HUES64 (cell line): ENCODE results near the gene NTRK3.

ENCODE experiments used
- H3K27ac ChIP-seq: 2 replicates; pipeline ENCODE4 v1.7.0; 2013; ENCODE audit warnings: low read depth, low read length, inconsistent platforms
- H3K27me3 ChIP-seq: 2 replicates; pipeline ENCODE4 v1.6.1; 2013; ENCODE audit warnings: mild to moderate bottlenecking, low read length; ENCODE audit not compliant: insufficient read depth
- H3K36me3 ChIP-seq: 2 replicates; pipeline ENCODE4 v1.6.1; 2013; ENCODE audit warnings: mild to moderate bottlenecking, low read length; ENCODE audit not compliant: insufficient read depth
- H3K4me1 ChIP-seq: 2 replicates; pipeline ENCODE4 v1.6.1; 2013; ENCODE audit warnings: mild to moderate bottlenecking, low read length, moderate library complexity; ENCODE audit not compliant: insufficient read depth
- H3K4me3 ChIP-seq: 2 replicates; pipeline ENCODE4 v1.5.1; 2013; ENCODE audit warnings: mild to moderate bottlenecking, low read length, moderate library complexity
- H3K9ac ChIP-seq: 2 replicates; pipeline ENCODE4 v1.6.1; 2013; ENCODE audit warnings: mild to moderate bottlenecking, low read depth, low read length
- H3K9me3 ChIP-seq: 2 replicates; pipeline ENCODE4 v1.6.1; 2013; ENCODE audit warnings: low read depth, low read length; ENCODE audit not compliant: insufficient read depth
- WGBS: fragments of 150-250, 120-280 bp; methylation state at CpG from one replicate; pipeline ENCODE4 v1.1.7; 2013; ENCODE audit warnings: missing lambda C conversion rate; 5-methylcytosine and 5-hydroxymethylcytosine counted together

The NTRK3 gene

GRCh38 chr15:88202231-88202630 lies 54.3 kb downstream of the NTRK3 start:
- Histone ChIP-seq H3K9ac (no peak overlapping the region), H3K27me3 (no peaks in the 10 kb centered on the region), H3K27ac (no peak overlapping the region), H3K36me3 (no peaks in the 10 kb centered on the region), H3K4me1 (no peaks in the 10 kb centered on the region), H3K4me3 (no peak overlapping the region), H3K9me3 (no peaks in the 10 kb centered on the region)
- WGBS, result 91% methylated on average over 4 of the region's 4 CpGs

- H3K36me3 ChIP-seq, result no peaks in the 10 kb centered on the region
- H3K4me3 ChIP-seq, result no peak overlapping the region
- H3K9me3 ChIP-seq, result no peaks in the 10 kb centered on the region
- H3K9ac ChIP-seq, result no peak overlapping the region
- H3K27ac ChIP-seq, result no peak overlapping the region
- 90% methylated on average over 3 of the region's 3 CpGs for WGBS
- no peaks in the 10 kb centered on the region for H3K27me3 ChIP-seq
- no peaks in the 10 kb centered on the region for H3K4me1 ChIP-seq
Observed at GRCh38 chr15:88201207-88201606, 55.3 kb downstream of the NTRK3 start.

- H3K4me3 ChIP-seq, result no peak overlapping the region
- no peaks in the 10 kb centered on the region for H3K36me3 ChIP-seq
- H3K27ac ChIP-seq, result no peak overlapping the region
- no peaks in the 10 kb centered on the region for H3K27me3 ChIP-seq
- H3K4me1 ChIP-seq, result no peaks in the 10 kb centered on the region
- no peaks in the 10 kb centered on the region for H3K9me3 ChIP-seq
- H3K9ac ChIP-seq, result no peak overlapping the region
Observed at GRCh38 chr15:88196961-88197360, 59.6 kb downstream of the NTRK3 start.

GRCh38 chr15:88194162-88194561 lies 62.4 kb downstream of the NTRK3 start:
- 93% methylated on average over 4 of the region's 4 CpGs for WGBS
- Histone ChIP-seq H3K27ac (no peak overlapping the region), H3K9me3 (no peaks in the 10 kb centered on the region)

GRCh38 chr15:88193415-88193814 lies 63.1 kb downstream of the NTRK3 start:
- WGBS, result 61% methylated on average over 4 of the region's 4 CpGs
- no peaks in the 10 kb centered on the region for H3K36me3 ChIP-seq
- H3K27ac ChIP-seq, result no peak overlapping the region
- H3K27me3 ChIP-seq, result no peaks in the 10 kb centered on the region
- no peak overlapping the region for H3K4me3 ChIP-seq
- H3K9ac ChIP-seq, result no peak overlapping the region
- no peaks in the 10 kb centered on the region for H3K4me1 ChIP-seq
- no peaks in the 10 kb centered on the region for H3K9me3 ChIP-seq

More at GRCh38 chr15:88194162-88194561, 62.4 kb downstream of the NTRK3 start:
- no peaks in the 10 kb centered on the region for H3K36me3 ChIP-seq
- no peaks in the 10 kb centered on the region for H3K4me1 ChIP-seq
- no peaks in the 10 kb centered on the region for H3K27me3 ChIP-seq
- no peak overlapping the region for H3K9ac ChIP-seq
- no peak overlapping the region for H3K4me3 ChIP-seq

- Histone ChIP-seq H3K27ac (no peak overlapping the region), H3K4me3 (no peak overlapping the region), H3K27me3 (no peaks in the 10 kb centered on the region), H3K9ac (no peak overlapping the region), H3K36me3 (no peaks in the 10 kb centered on the region), H3K9me3 (no peaks in the 10 kb centered on the region), H3K4me1 (no peaks in the 10 kb centered on the region)
- WGBS, result 93% methylated on average over 10 of the region's 10 CpGs
Observed at GRCh38 chr15:88191812-88192165, 64.8 kb downstream of the NTRK3 start.

GRCh38 chr15:88190232-88190631 lies 66.3 kb downstream of the NTRK3 start:
- Histone ChIP-seq H3K27ac (no peak overlapping the region), H3K9me3 (no peaks in the 10 kb centered on the region), H3K4me1 (no peaks in the 10 kb centered on the region), H3K36me3 (no peaks in the 10 kb centered on the region), H3K9ac (no peak overlapping the region), H3K27me3 (no peaks in the 10 kb centered on the region), H3K4me3 (no peak overlapping the region)
- WGBS, result 93% methylated on average over 3 of the region's 3 CpGs

- H3K36me3 ChIP-seq, result no peaks in the 10 kb centered on the region
- no peak overlapping the region for H3K4me3 ChIP-seq
- H3K27ac ChIP-seq, result no peak overlapping the region
- H3K4me1 ChIP-seq, result no peaks in the 10 kb centered on the region
- H3K27me3 ChIP-seq, result no peaks in the 10 kb centered on the region
- WGBS, result 87% methylated on average over 2 of the region's 2 CpGs
- no peak overlapping the region for H3K9ac ChIP-seq
- H3K9me3 ChIP-seq, result no peaks in the 10 kb centered on the region
Observed at GRCh38 chr15:88188300-88188699, 68.2 kb downstream of the NTRK3 start.

- Histone ChIP-seq H3K4me1 (no peaks in the 10 kb centered on the region), H3K4me3 (no peak overlapping the region), H3K9me3 (no peaks in the 10 kb centered on the region), H3K27ac (no peak overlapping the region), H3K36me3 (no peaks in the 10 kb centered on the region), H3K27me3 (no peaks in the 10 kb centered on the region), H3K9ac (no peak overlapping the region)
- 93% methylated on average over 4 of the region's 5 CpGs for WGBS
Observed at GRCh38 chr15:88187195-88187594, 69.3 kb downstream of the NTRK3 start.

- WGBS, result 87% methylated on average over 3 of the region's 3 CpGs
- no peaks in the 10 kb centered on the region for H3K9me3 ChIP-seq
- no peak overlapping the region for H3K9ac ChIP-seq
- no peaks in the 10 kb centered on the region for H3K27me3 ChIP-seq
- no peaks in the 10 kb centered on the region for H3K36me3 ChIP-seq
- H3K27ac ChIP-seq, result no peak overlapping the region
- no peaks in the 10 kb centered on the region for H3K4me1 ChIP-seq
- no peak overlapping the region for H3K4me3 ChIP-seq
Observed at GRCh38 chr15:88185584-88185983, 71.0 kb downstream of the NTRK3 start.

- Histone ChIP-seq H3K36me3 (no peaks in the 10 kb centered on the region), H3K9ac (no peak overlapping the region), H3K9me3 (no peaks in the 10 kb centered on the region), H3K27ac (no peak overlapping the region), H3K4me1 (no peaks in the 10 kb centered on the region), H3K4me3 (no peak overlapping the region), H3K27me3 (no peaks in the 10 kb centered on the region)
- 93% methylated on average over 6 of the region's 6 CpGs for WGBS
Observed at GRCh38 chr15:88181613-88182012, 74.9 kb downstream of the NTRK3 start.

- H3K9ac ChIP-seq, result no peak overlapping the region
- WGBS, result 91% methylated on average over 3 of the region's 3 CpGs
- H3K4me1 ChIP-seq, result no peaks in the 10 kb centered on the region
- no peaks in the 10 kb centered on the region for H3K9me3 ChIP-seq
- H3K27ac ChIP-seq, result no peak overlapping the region
- H3K36me3 ChIP-seq, result no peaks in the 10 kb centered on the region
- H3K4me3 ChIP-seq, result no peak overlapping the region
- no peaks in the 10 kb centered on the region for H3K27me3 ChIP-seq
Observed at GRCh38 chr15:88179562-88179961, 77.0 kb downstream of the NTRK3 start.
